Measurements from ENCODE around the gene PLK1.

GRCh38 chr16:23683487-23683886 is 4.8 kb downstream of the PLK1 start:
- TF ChIP-seq POLR2A (IDR thresholded peaks at IDR 0.05; ENCODE audit: low read length), result no peak
- TF ChIP-seq GATA1 (IDR thresholded peaks at IDR 0.05; ENCODE audit: low read depth, low read length), result no peak
